ENCODE data around the gene CDK12.
"Not testable (repeated sequence)": the region's sequence is repeated elsewhere in the genome, so short reads cannot be mapped to it uniquely, and the experiment has no call there.

CDK12 gene

GRCh38 chr17:39537364-39537763, 76.1 kb downstream of the CDK12 start:
- not testable (repeated sequence) for H3K9ac ChIP-seq (ENCODE audit: low read length); H3K9me3 ChIP-seq (ENCODE audit: low read length); H3K4me1 ChIP-seq (ENCODE audit: insufficient read depth, low read length); H3K27ac ChIP-seq (ENCODE audit: low read depth, low read length); H3K27me3 ChIP-seq (ENCODE audit: control insufficient read depth in 1 of 2, insufficient read depth in 2 of 2, low read length in 2 of 2); H3K4me3 ChIP-seq (ENCODE audit: low read depth in 1 of 2, low read length in 2 of 2); H3K36me3 ChIP-seq (ENCODE audit: insufficient read depth, low read length)

DNA sequence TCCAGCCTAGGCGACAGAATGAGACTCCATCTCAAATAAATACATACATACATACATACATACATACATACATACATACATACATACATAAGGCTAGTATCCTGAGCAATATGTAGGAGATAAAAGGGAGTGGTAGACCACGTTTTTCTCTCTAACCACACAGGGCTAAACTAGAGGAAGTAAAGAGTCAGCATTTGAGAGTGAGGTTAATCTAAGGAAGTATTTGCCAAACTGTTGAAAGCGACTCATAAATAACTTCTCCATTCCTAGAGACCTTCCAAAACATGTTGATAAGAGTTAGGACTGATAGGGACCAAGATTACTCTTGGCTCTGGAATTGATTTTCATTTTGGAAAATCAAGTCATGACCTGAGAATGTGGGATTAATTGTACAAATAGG, 77.6 kb downstream of the CDK12 start:
- Histone ChIP-seq H3K27ac (ENCODE audit: low read depth, low read length) (no peak overlapping the region), H3K9ac (ENCODE audit: low read length) (no peak overlapping the region), H3K9me3 (ENCODE audit: low read length) (no peaks in the 10 kb centered on the region), H3K4me3 (ENCODE audit: low read depth in 1 of 2, low read length in 2 of 2) (no peak overlapping the region), H3K4me1 (ENCODE audit: insufficient read depth, low read length) (no peaks in the 10 kb centered on the region), H3K27me3 (ENCODE audit: control insufficient read depth in 1 of 2, insufficient read depth in 2 of 2, low read length in 2 of 2) (no peaks in the 10 kb centered on the region), H3K36me3 (ENCODE audit: insufficient read depth, low read length) (no peaks in the 10 kb centered on the region)

DNA sequence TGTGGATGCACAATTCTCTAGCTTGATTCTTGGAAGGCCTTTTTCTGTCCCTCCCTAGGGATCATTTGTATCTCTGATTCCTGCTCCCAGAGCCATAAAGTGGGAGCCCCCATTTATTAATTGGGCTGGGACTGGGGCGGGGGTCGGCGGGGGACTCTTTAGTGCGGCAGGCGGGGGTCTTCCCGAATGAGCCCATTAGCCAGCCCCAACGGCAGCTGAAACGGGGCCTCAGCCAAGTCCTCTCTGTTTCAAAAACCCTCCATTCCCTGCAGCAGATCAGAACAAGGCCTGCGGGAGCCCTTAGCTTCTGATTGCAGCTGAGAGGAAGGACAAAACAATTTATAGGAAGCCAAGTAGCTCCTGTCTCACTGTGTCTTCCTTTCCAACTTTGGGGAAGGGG, 79.3 kb downstream of the CDK12 start:
- H3K4me1 ChIP-seq (ENCODE audit: insufficient read depth, low read length): no peaks in the 10 kb centered on the region
- H3K9me3 ChIP-seq (ENCODE audit: low read length): no peaks in the 10 kb centered on the region
- H3K36me3 ChIP-seq (ENCODE audit: insufficient read depth, low read length): no peaks in the 10 kb centered on the region
- no peak overlapping the region for H3K27ac ChIP-seq (ENCODE audit: low read depth, low read length)
- H3K9ac ChIP-seq (ENCODE audit: low read length): no peak overlapping the region
- H3K4me3 ChIP-seq (ENCODE audit: low read depth in 1 of 2, low read length in 2 of 2): no peak overlapping the region
- no peaks in the 10 kb centered on the region for H3K27me3 ChIP-seq (ENCODE audit: control insufficient read depth in 1 of 2, insufficient read depth in 2 of 2, low read length in 2 of 2)

DNA sequence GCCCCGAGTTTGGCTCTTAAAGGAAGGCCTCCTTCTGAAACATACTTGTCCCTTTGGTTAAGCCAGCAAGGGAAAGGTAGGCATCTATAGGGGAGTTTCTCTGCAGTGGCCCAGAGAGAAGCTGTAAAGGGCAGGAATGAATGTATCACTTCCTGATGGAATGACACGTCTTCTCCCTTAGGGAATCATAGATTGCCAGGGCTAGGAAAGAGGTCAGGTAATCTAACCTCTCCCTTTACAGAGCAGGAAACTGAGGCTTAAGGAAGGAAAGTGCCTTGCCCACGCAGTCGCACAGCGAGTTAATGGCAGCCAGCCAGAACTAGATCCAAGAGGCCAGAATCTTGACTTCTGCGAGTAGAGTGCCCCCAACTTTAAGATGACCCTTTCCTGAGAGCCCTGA, 80.4 kb downstream of the CDK12 start:
- no peaks in the 10 kb centered on the region for H3K4me1 ChIP-seq (ENCODE audit: insufficient read depth, low read length)
- H3K27me3 ChIP-seq (ENCODE audit: control insufficient read depth in 1 of 2, insufficient read depth in 2 of 2, low read length in 2 of 2): no peaks in the 10 kb centered on the region
- no peak overlapping the region for H3K4me3 ChIP-seq (ENCODE audit: low read depth in 1 of 2, low read length in 2 of 2)
- no peak overlapping the region for H3K27ac ChIP-seq (ENCODE audit: low read depth, low read length)
- H3K9me3 ChIP-seq (ENCODE audit: low read length): no peaks in the 10 kb centered on the region
- peaks cover 4% of the 10 kb centered on the region for H3K36me3 ChIP-seq (ENCODE audit: insufficient read depth, low read length)
- no peak overlapping the region for H3K9ac ChIP-seq (ENCODE audit: low read length)

GRCh38 chr17:39543176-39543575, 81.9 kb downstream of the CDK12 start:
- Histone ChIP-seq H3K4me1 (ENCODE audit: insufficient read depth, low read length) (peaks cover 2% of the 10 kb centered on the region), H3K9me3 (ENCODE audit: low read length) (no peaks in the 10 kb centered on the region), H3K27ac (ENCODE audit: low read depth, low read length) (no peak overlapping the region), H3K36me3 (ENCODE audit: insufficient read depth, low read length) (peaks cover 17% of the 10 kb centered on the region), H3K27me3 (ENCODE audit: control insufficient read depth in 1 of 2, insufficient read depth in 2 of 2, low read length in 2 of 2) (no peaks in the 10 kb centered on the region), H3K9ac (ENCODE audit: low read length) (no peak overlapping the region), H3K4me3 (ENCODE audit: low read depth in 1 of 2, low read length in 2 of 2) (no peak overlapping the region)

- Histone ChIP-seq H3K4me1 (ENCODE audit: insufficient read depth, low read length) (peaks cover 7% of the 10 kb centered on the region), H3K9me3 (ENCODE audit: low read length) (no peaks in the 10 kb centered on the region), H3K27ac (ENCODE audit: low read depth, low read length) (no peak overlapping the region), H3K9ac (ENCODE audit: low read length) (no peak overlapping the region), H3K4me3 (ENCODE audit: low read depth in 1 of 2, low read length in 2 of 2) (no peak overlapping the region), H3K27me3 (ENCODE audit: control insufficient read depth in 1 of 2, insufficient read depth in 2 of 2, low read length in 2 of 2) (no peaks in the 10 kb centered on the region), H3K36me3 (ENCODE audit: insufficient read depth, low read length) (peaks cover 19% of the 10 kb centered on the region)
Measured at GRCh38 chr17:39543664-39544063, 82.4 kb downstream of the CDK12 start.

- H3K27ac ChIP-seq (ENCODE audit: low read depth, low read length): not testable (repeated sequence)
- peaks cover 25% of the 10 kb centered on the region for H3K36me3 ChIP-seq (ENCODE audit: insufficient read depth, low read length)
Measured at GRCh38 chr17:39544361-39544760, 83.1 kb downstream of the CDK12 start.

GRCh38 chr17:39547713-39548478, 86.6 kb downstream of the CDK12 start:
- H3K4me1 ChIP-seq (ENCODE audit: insufficient read depth, low read length): peaks cover 13% of the 10 kb centered on the region
- no peak overlapping the region for H3K4me3 ChIP-seq (ENCODE audit: low read depth in 1 of 2, low read length in 2 of 2)
- H3K27me3 ChIP-seq (ENCODE audit: control insufficient read depth in 1 of 2, insufficient read depth in 2 of 2, low read length in 2 of 2): no peaks in the 10 kb centered on the region
- peaks cover 52% of the 10 kb centered on the region for H3K36me3 ChIP-seq (ENCODE audit: insufficient read depth, low read length)
- H3K27ac ChIP-seq (ENCODE audit: low read depth, low read length): no peak overlapping the region
- no peak overlapping the region for H3K9ac ChIP-seq (ENCODE audit: low read length)
- no peaks in the 10 kb centered on the region for H3K9me3 ChIP-seq (ENCODE audit: low read length)

More at GRCh38 chr17:39544361-39544760, 83.1 kb downstream of the CDK12 start:
- H3K9ac ChIP-seq (ENCODE audit: low read length); H3K27me3 ChIP-seq (ENCODE audit: control insufficient read depth in 1 of 2, insufficient read depth in 2 of 2, low read length in 2 of 2); H3K9me3 ChIP-seq (ENCODE audit: low read length); H3K4me3 ChIP-seq (ENCODE audit: low read depth in 1 of 2, low read length in 2 of 2): not testable (repeated sequence)
- peaks cover 13% of the 10 kb centered on the region for H3K4me1 ChIP-seq (ENCODE audit: insufficient read depth, low read length)

DNA sequence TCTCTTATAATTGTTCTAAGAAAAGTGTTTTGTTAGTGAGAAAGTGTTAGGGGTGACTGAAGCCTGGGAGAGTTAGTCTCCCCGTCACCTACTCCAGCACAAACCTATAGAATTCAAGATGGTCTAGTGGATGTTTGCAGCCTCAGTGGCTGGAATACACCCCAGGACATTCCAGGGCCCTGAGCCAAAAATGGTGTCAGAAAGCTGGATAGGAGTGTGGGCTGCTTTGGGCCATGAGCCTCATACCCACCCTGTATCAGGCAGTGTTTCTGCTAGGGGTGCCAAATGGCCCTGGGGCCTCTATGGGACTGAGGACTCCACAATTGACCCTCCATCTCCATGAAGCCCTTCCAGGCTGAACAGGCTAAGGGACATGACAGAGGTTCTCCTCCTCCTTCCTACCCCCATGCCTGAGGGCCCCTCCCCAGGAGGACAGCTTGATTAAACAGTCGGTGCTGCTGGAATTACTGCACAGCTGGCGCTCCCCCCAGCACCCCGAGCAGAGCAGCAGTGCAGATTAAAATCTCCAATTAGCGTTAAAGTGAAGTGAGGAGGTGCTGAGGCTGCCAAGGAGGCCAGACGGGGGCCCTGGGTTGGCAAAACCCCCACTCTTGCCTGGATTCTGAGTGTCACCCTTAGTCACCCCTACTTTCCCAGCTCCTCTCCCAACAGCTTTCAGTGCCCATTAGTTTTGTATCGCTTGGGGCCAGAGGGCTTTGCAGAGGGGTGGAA, 87.4 kb downstream of the CDK12 start:
- Histone ChIP-seq H3K4me1 (ENCODE audit: insufficient read depth, low read length) (peaks cover 13% of the 10 kb centered on the region), H3K9ac (ENCODE audit: low read length) (no peak overlapping the region), H3K27ac (ENCODE audit: low read depth, low read length) (no peak overlapping the region), H3K27me3 (ENCODE audit: control insufficient read depth in 1 of 2, insufficient read depth in 2 of 2, low read length in 2 of 2) (no peaks in the 10 kb centered on the region), H3K9me3 (ENCODE audit: low read length) (no peaks in the 10 kb centered on the region), H3K4me3 (ENCODE audit: low read depth in 1 of 2, low read length in 2 of 2) (no peak overlapping the region), H3K36me3 (ENCODE audit: insufficient read depth, low read length) (peaks cover 60% of the 10 kb centered on the region)

- H3K4me3 ChIP-seq (ENCODE audit: low read depth in 1 of 2, low read length in 2 of 2): no peak overlapping the region
- H3K9me3 ChIP-seq (ENCODE audit: low read length): no peaks in the 10 kb centered on the region
- peaks cover 67% of the 10 kb centered on the region for H3K36me3 ChIP-seq (ENCODE audit: insufficient read depth, low read length)
- H3K27me3 ChIP-seq (ENCODE audit: control insufficient read depth in 1 of 2, insufficient read depth in 2 of 2, low read length in 2 of 2): no peaks in the 10 kb centered on the region
- peaks cover 13% of the 10 kb centered on the region for H3K4me1 ChIP-seq (ENCODE audit: insufficient read depth, low read length)
- no peak overlapping the region for H3K9ac ChIP-seq (ENCODE audit: low read length)
- no peak overlapping the region for H3K27ac ChIP-seq (ENCODE audit: low read depth, low read length)
Measured at GRCh38 chr17:39549747-39550573, 88.7 kb downstream of the CDK12 start.

DNA sequence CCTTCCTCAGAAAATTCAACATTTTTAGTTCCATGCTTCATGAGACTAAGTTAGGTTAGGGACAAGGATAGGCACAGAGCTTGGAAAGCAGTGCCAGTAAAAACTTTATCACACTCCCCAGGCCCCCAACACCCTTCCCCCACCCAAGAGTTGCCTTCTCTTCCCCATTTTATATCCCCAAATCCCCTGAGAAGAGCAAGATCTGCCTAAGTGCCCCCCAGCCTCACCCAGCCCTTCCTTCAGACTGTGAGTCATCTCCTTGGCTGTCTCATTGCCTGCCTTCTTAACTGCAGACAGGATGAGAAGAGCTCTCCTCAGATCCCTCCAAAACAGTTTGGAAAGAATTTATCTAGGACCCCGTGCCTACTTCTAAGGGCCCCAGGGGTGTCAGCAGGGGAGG, 90.6 kb downstream of the CDK12 start:
- Histone ChIP-seq H3K9ac (ENCODE audit: low read length) (no peak overlapping the region), H3K27ac (ENCODE audit: low read depth, low read length) (no peak overlapping the region), H3K9me3 (ENCODE audit: low read length) (no peaks in the 10 kb centered on the region), H3K4me3 (ENCODE audit: low read depth in 1 of 2, low read length in 2 of 2) (no peak overlapping the region), H3K36me3 (ENCODE audit: insufficient read depth, low read length) (peaks cover 73% of the 10 kb centered on the region), H3K4me1 (ENCODE audit: insufficient read depth, low read length) (peaks cover 13% of the 10 kb centered on the region), H3K27me3 (ENCODE audit: control insufficient read depth in 1 of 2, insufficient read depth in 2 of 2, low read length in 2 of 2) (no peaks in the 10 kb centered on the region)

All from muscle layer of colon (tissue), 2 donors.